ENCODE results near the gene WDFY3. TPM values are rescaled to one million over a fixed set of nuclear protein-coding genes. Genes with fewer than 3 reads are reported as not detected.

Gene WDFY3
- polyA plus RNA-seq, 2 of the 4 experiments (the other 2 are of a cell fraction), result 6.6 to 25.1 TPM

GRCh38 chr4:84740057-84740456 lies 226.4 kb downstream of the WDFY3 start:
- no peaks in the 10 kb centered on the region for H3K9me3 ChIP-seq
- CTCF ChIA-PET, result interaction anchor here (1.6 kb wide), 1 partner anchor 10 kb away, joined by 5 read pairs; no protein-coding TSS in a partner anchor
- no peak for FAIRE-seq

GRCh38 chr4:84738622-84739021 lies 227.9 kb downstream of the WDFY3 start:
- ATAC-seq (no peak), DNase-seq (ENCODE audit: low read depth in 1 of 2, low spot score in 1 of 2) (no peak), FAIRE-seq (no peak)
- Histone ChIP-seq H3K4me1 (no peaks in the 10 kb centered on the region), H3K27ac (no peak overlapping the region), H3K4me2 (no peak overlapping the region), H3K9me3 (no peaks in the 10 kb centered on the region), H3K4me3 (no peak overlapping the region)
- TF ChIP-seq MAFK (IDR thresholded peaks at IDR 0.05; ENCODE audit: partially characterized antibody), result peak; percentile 48
- TF ChIP-seq GATA3 (IDR thresholded peaks at IDR 0.05; ENCODE audit: borderline replicate concordance), result no peak
- ChIA-PET CTCF (interaction anchor here (1.6 kb wide), 1 partner anchor 11 kb away, joined by 5 read pairs; no protein-coding TSS in a partner anchor), POLR2A (no interaction called here)

More at GRCh38 chr4:84740057-84740456, 226.4 kb downstream of the WDFY3 start:
- Histone ChIP-seq H3K4me1 (no peaks in the 10 kb centered on the region), H3K27ac (no peak overlapping the region), H3K4me2 (no peak overlapping the region), H3K4me3 (no peak overlapping the region)
- TF ChIP-seq EHF (CRISPR knock-in tag; IDR thresholded peaks at IDR 0.05) (no peak), POLR2A (IDR thresholded peaks at IDR 0.05; ENCODE audit: low read length) (no peak), CBX2 (IDR thresholded peaks at IDR 0.05; ENCODE audit: borderline replicate concordance, low read depth) (no peak), HEYL (CRISPR knock-in tag; IDR thresholded peaks at IDR 0.05) (no peak), POLR2AphosphoS2 (conservative IDR thresholded peaks at IDR 0.05; ENCODE audit: low read length) (no peak), ELK1 (IDR thresholded peaks at IDR 0.05; ENCODE audit: low read depth, low read length) (no peak), ZC3H11A (IDR thresholded peaks at IDR 0.05) (no peak), RARB (CRISPR knock-in tag; IDR thresholded peaks at IDR 0.05) (no peak), SREBF2 (IDR thresholded peaks at IDR 0.05) (no peak)
- 90% methylated on average over 2 of the region's 2 CpGs for WGBS (ENCODE audit: missing lambda C conversion rate)
- POLR2A ChIA-PET, result no interaction called here
- DNase-seq (ENCODE audit: low read depth in 1 of 2, low spot score in 1 of 2) (no peak), ATAC-seq (no peak)

- DNase-seq (ENCODE audit: low read depth in 1 of 2, low spot score in 1 of 2) (no peak), FAIRE-seq (no peak), ATAC-seq (no peak)
- Histone ChIP-seq H3K9me3 (no peaks in the 10 kb centered on the region), H3K4me1 (no peaks in the 10 kb centered on the region), H3K4me2 (no peak overlapping the region), H3K4me3 (no peak overlapping the region), H3K27ac (no peak overlapping the region)
- WGBS (ENCODE audit: missing lambda C conversion rate), result 84% methylated on average over 3 of the region's 3 CpGs
- ChIA-PET POLR2A (no interaction called here), CTCF (interaction anchor here (1.2 kb wide), 1 partner anchor 13 kb away, joined by 4 read pairs; no protein-coding TSS in a partner anchor)
- TF ChIP-seq ESRRA (IDR thresholded peaks at IDR 0.05; ENCODE audit: borderline replicate concordance, low read length) (no peak), CTCF (IDR thresholded peaks at IDR 0.05) (no peak), FOSB (CRISPR knock-in tag; IDR thresholded peaks at IDR 0.05) (no peak), E2F6 (IDR thresholded peaks at IDR 0.05; ENCODE audit: borderline replicate concordance, low read depth) (no peak), POLR2AphosphoS2 (conservative IDR thresholded peaks at IDR 0.05; ENCODE audit: low read length) (no peak), POLR2A (IDR thresholded peaks at IDR 0.05; ENCODE audit: low read length) (no peak), REST (IDR thresholded peaks at IDR 0.05) (no peak)
Measured at GRCh38 chr4:84737656-84738055, 228.8 kb downstream of the WDFY3 start.
